IPS-NIHi7 (cell line): ENCODE data around the gene UGT1A9.
"Not testable (repeated sequence)": the region's sequence is repeated elsewhere in the genome, so short reads cannot be mapped to it uniquely, and the experiment has no call there.

Experiments
- DNase-seq: peaks from one replicate; pipeline ENCODE4 v3.0.0; 2012; ENCODE audit warnings: mixed read lengths; ENCODE audit errors: extremely low spot score

UGT1A9 gene

DNA sequence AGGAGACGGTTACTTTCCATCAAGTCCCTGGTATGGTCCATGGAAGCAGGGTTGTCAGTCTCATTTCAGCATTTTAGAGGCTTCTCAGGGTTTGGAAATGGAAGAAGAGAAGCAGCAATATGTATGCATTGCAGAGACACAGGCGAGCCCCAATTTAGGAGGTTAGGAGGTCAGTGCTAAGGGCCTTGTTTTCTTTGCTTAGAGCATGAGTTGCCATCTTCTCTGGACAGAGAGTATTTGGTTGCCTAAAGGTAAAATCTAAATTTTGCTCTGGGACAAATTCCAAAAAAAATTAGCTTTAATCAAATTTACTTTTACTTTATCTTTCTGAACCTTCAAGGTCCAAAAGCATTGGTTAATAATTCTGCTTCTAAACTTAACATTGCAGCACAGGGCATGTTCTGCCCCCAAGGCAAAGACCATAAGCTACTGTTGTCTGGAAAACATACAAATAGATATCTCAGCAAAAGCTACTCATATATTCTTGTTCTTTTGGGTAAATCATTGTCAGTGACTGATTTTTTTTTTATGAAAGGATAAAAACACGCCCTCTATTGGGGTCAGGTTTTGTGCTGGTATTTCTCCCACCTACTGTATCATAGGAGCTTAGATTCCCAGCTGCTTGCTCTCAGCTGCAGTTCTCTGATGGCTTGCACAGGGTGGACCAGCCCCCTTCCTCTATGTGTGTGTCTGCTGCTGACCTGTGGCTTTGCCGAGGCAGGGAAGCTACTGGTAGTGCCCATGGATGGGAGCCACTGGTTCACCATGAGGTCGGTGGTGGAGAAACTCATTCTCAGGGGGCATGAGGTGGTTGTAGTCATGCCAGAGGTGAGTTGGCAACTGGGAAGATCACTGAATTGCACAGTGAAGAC is at the start of gene UGT1A9:
TSS of gene UGT1A9 (plus strand) at position 609 of the 872 bp plus-strand sequence. CDS start at position 646, 37 bp downstream.
- DNase-seq: no peak

DNA sequence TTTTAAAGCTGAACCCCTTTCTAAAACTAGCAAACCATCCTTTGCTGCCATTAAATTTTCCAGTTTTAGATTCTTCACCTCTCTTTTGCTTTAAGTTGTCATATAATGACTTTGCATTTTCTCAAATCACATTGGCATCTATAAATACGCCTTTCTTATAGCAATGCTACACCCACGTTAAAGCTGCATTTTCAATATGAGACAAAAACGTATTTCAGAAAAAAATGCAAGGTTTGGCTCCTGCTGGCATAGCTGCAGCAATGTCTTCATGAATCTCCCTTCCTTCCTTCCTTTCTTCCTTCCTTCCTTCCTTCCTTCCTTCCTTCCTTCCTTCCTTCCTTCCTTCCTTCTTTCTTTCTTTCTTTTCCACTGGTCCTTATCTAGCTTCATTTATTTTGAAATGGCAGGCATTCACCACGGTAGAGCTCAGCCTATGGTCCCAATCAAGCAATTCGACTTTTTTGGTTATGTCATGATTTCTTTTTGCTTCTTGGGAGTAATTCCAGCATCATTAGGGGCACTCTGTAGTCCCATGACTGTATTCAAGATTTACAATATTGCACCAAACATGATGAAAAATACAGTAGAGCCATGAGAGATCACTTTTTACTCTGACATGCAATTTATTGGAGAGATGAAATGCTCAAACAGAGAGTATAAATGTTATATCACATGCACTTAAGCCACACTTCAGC is 44.2 kb upstream of the UGT1A9 start:
- DNase-seq: no peak

- not testable (repeated sequence) for DNase-seq
Observed at GRCh38 chr2:233636306-233636705, 35.4 kb upstream of the UGT1A9 start, which contains the start of gene UGT1A10. Gene UGT1A10 (plus strand): TSS chr2:233636448. CDS start chr2:233636523, 75 bp downstream.

GRCh38 chr2:233638836-233639235 is 32.9 kb upstream of the UGT1A9 start:
- no peak for DNase-seq

DNA sequence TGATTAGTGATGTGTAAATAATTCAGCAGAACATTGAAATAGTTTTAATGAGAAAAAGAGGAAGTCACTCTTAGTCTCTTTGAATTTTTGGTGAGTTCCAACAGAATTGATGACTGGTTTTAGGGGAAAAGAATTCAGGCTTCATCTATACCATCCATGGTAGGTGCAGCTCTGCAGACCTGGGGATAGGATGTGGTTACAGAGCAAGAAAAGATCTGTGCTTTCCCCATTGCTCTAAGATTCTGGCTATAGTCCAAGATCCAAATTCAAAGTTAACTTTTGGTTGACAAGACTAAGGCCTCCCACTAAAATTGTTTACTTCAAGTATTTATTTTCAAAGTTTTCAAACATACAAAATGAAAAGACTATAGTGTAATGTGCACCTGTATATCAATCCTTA is 31.8 kb upstream of the UGT1A9 start:
- no peak for DNase-seq

- peak; percentile 40 for DNase-seq
Observed at GRCh38 chr2:233643128-233643527, 28.6 kb upstream of the UGT1A9 start.

GRCh38 chr2:233646033-233646432 is 25.7 kb upstream of the UGT1A9 start:
- not testable (repeated sequence) for DNase-seq

DNA sequence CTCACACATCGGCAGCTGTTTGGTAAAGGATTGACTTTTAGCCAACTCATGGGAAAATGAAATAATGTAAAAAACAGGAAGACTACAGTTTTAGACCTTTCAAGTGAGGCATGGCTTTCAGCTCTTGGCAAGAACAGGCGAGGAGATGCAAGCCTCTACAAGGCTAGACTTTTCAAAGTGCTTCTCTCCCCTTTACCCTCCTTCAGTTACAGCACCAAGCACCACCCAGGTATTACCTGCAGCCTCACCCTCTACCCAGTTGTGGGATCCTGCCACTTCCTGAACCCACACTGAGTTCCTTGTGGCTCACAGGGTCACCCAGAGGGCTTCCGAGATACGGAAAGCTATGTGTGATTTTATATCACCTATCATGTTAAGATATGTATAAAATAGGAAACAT is 20.7 kb upstream of the UGT1A9 start:
- DNase-seq: no peak

DNA sequence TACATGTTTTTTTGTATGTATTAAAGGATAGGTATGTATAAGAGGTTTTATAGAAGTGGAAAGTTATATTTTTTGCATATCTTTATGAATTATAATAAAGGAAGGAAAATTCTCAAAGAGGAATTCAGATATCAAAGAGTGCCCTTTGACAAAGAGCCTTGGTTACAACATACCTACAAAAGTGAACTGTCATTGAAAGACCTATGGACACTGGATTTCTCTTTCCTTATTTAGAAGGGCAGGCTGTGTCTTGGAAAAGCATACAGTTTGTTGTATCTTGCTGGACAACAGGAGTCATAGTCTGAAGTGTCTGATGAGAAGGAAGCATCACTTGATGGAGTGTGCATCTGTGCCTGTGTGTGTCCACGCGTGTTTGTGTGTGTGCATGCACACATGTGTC is 20.3 kb upstream of the UGT1A9 start:
- DNase-seq: no peak

- no peak for DNase-seq
Observed at GRCh38 chr2:233654501-233654900, 17.2 kb upstream of the UGT1A9 start.

- DNase-seq: no peak
Observed at GRCh38 chr2:233655043-233655442, 16.7 kb upstream of the UGT1A9 start.

DNA sequence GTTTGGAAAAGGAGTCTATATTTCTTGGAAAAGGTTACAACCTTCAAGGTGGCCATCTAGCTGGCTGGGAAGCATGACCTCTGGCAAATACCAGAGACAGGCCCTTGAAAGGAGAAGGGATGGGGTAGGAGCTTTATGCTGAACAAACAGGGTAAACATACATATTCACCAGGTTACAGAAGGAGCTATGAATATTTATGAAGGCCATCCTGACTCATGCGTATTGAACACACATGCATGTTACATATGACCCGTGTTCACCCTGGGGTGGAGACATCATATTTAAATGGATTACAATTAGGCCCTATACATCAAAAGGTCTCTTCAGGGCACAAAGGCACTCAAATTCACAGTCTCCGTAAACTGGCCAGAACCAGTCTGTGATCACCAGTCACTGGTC is 15.8 kb upstream of the UGT1A9 start:
- DNase-seq: not testable (repeated sequence)

- DNase-seq: no peak
Observed at GRCh38 chr2:233656443-233656842, 15.3 kb upstream of the UGT1A9 start.

DNA sequence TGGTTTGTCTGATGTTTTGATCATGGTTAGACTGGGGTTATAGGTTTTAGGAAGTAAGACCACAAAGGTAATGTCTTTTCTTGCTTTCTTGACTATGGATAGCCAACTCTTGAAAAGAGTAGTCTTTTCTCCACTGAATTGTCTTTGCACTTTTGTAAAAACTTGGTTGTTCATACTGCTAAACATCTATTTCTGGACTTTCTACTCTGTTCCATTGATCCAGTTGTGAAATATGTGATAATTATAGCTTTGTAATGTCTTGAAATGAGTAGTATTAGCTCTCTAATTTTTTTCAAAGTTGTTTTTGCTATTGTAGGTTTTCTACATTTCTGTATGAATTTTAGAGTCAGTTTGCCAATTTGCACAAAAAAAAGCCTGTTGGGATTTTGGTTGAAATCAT is 13.1 kb upstream of the UGT1A9 start:
- DNase-seq: no peak

- no peak for DNase-seq
Observed at GRCh38 chr2:233663911-233664310, 7.8 kb upstream of the UGT1A9 start.

DNA sequence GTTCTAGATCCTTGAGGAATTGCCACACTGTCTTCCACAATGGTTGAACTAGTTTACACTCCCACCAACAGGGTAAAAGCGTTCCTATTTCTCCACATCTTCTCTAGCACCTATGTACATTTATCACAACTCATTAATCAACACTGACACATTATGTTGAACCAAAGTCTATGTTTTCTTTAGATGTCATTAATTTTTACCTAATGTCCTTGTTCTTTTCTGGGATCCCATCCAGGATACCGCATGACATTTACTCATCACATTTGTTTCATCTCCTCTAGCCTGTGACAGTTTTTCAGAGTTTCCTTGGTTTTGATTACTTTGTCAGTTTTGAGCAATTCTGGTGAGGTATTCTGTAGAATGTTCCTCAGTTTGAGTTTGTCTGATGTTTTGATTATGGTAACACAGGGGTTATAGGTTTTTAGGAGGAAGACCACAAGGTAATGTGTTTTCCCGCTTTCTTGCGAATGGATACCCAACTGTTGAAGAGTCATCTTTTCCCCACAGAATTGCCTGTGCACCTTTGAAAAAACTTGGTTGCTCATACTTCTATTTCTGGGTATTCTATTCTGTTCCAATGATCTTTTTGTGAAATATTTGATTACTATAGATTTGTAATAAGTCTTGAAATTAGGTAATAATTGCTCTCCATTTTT is 3.0 kb upstream of the UGT1A9 start:
- DNase-seq: no peak

DNA sequence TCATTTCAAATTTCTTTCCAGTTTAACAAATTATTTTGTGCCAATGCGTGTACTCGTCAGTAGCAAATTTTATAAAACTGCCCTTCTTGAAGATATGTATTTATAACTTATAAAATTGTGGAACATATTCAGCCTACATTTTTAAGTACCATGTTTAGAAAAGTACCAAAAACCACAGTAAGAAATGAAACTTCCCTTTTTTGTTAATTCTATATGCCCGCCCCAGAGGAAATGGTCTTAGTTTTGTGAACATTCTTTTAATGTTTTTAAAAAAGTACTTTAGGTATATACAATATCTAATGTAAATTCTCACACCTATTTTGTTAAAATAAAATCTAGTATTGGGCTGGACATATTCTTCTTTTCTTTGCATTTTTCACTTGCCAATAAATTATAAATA is 1.2 kb downstream of the UGT1A9 start:
- no peak for DNase-seq

GRCh38 chr2:233673896-233674295 is 2.2 kb downstream of the UGT1A9 start:
- no peak for DNase-seq

DNA sequence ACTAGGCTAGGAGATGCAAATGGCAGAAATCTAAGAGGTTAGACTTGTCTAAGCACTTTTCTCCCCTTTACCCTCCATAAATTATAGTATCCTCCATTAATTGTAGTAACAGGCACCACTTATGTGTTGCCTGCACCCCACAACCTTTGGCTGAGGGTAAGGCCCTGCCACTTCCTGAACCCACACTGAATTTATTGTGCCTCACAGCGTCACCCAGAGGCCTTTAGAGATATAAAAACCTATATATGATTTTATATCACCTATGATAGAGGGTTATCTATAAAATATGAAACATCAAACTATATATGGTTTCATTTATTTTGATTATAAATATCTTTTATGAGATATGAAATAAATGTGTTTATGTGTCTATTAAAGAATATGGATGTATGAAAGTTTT is 2.6 kb downstream of the UGT1A9 start:
- no peak for DNase-seq

DNA sequence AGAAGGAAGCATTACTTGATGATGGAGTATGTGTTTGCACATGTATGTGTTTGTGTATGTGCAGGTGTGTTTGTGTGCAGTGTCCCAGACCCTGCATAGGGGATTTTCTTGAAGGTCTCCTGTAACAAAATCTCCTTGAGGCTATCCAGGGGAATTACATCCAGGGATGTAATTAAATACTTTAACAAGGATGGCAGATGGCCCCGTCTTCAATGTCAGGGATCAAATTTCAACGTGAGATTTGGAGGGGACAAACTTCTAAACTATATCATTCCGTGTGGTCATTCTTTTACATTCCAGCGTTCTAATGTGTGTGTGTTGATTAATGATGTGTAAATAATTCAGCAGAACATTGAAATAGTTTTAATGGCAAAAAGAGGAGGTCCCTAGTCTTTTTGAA is 3.3 kb downstream of the UGT1A9 start:
- DNase-seq: no peak

- DNase-seq: no peak
Observed at GRCh38 chr2:233676046-233676445, 4.3 kb downstream of the UGT1A9 start.

- no peak for DNase-seq
Observed at GRCh38 chr2:233679196-233679595, 7.5 kb downstream of the UGT1A9 start.
